NCI-H82 treated with DMSO at 0.1 percent for 48 hours (cell line): ENCODE measurements around the gene NRSN2.
"Not testable (repeated sequence)": the region's sequence is repeated elsewhere in the genome, so short reads cannot be mapped to it uniquely, and the experiment has no call there.

ENCODE experiments used
- DNase-seq: peaks from one replicate; lab custom pipeline; 2025; ENCODE audit not compliant: unreplicated experiment; lab: John Stamatoyannopoulos, UW

The NRSN2 gene

DNA sequence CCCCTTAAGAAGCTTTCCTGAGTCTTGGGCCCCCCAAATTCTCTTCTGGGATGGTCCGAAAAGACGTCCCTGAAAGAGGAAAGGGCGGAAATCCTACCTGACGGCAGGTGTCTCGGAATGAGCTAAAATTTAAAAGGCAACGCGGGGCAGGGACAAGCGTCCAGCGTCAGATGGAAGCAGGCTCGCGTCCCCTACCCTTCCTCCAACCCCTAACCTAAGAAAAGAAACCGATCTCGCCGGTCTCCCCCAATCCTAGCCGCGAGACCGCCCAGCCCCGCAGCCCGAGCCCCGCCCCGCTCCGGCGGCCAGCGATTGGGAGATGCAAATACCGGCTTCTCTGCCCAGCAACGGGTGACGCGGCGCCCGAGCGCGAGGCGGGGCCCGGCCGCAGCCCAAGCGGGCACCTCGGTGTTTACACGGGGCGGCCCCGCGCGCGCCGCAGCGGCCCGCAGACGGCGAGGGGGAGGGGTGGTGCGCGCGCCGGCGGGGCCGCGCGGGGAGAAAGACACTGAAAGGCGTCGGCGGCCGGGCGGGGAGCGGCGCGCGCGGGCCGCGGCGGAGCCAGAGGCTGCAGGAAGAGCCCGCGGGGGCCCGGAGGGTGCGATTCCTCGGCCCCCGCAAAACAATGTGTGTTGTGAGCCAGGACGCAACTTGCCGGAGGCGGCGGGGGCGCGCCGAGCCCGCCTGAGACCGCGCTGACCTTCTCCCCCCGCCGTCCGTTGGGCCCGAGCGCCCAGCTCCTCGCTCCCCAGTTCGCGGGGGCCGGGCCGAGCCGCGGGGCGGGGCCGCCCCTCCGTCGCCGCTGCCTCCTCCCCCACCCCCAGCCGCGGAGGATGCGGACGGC lies 21.6 kb upstream of the NRSN2 start, which contains the start of gene SOX12:
Gene SOX12 (plus strand): TSS at position 508 of the 844 bp plus-strand sequence. CDS start 373 bp downstream, outside the sequence.
- peak; percentile 92 for DNase-seq

DNA sequence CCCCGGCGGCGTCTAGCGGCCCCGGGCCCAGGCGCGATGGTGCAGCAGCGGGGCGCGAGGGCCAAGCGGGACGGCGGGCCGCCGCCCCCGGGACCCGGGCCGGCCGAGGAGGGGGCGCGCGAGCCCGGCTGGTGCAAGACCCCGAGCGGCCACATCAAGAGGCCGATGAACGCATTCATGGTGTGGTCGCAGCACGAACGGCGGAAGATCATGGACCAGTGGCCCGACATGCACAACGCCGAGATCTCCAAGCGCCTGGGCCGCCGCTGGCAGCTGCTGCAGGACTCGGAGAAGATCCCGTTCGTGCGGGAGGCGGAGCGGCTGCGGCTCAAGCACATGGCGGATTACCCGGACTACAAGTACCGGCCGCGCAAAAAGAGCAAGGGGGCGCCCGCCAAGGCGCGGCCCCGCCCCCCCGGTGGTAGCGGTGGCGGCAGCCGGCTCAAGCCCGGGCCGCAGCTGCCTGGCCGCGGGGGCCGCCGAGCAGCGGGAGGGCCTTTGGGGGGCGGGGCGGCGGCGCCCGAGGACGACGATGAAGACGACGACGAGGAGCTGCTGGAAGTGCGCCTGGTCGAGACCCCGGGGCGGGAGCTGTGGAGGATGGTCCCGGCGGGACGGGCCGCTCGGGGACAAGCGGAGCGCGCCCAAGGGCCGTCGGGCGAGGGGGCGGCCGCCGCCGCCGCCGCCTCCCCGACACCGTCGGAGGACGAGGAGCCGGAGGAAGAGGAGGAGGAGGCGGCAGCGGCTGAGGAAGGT lies 20.8 kb upstream of the NRSN2 start:
- peak; percentile 55 for DNase-seq

DNA sequence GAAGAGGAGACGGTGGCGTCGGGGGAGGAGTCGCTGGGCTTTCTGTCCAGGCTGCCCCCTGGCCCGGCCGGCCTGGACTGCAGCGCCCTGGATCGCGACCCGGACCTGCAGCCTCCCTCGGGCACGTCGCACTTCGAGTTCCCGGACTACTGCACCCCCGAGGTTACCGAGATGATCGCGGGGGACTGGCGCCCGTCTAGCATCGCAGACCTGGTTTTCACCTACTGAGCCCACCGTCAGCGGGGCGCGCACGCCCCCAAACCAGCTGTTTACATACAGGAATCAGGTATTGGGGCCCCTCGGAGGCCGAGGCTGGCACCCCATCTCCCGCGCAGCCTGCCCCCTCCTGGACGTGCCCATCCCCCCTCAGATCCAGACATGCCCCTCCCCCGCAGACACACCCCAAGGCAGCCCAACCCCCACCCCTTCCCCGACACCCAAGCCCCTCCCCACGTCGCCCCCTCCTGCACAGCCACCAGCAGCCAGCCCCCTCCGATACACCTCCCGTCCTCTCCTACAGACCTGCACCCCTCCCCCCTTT lies 20.2 kb upstream of the NRSN2 start:
- DNase-seq, result no peak

DNA sequence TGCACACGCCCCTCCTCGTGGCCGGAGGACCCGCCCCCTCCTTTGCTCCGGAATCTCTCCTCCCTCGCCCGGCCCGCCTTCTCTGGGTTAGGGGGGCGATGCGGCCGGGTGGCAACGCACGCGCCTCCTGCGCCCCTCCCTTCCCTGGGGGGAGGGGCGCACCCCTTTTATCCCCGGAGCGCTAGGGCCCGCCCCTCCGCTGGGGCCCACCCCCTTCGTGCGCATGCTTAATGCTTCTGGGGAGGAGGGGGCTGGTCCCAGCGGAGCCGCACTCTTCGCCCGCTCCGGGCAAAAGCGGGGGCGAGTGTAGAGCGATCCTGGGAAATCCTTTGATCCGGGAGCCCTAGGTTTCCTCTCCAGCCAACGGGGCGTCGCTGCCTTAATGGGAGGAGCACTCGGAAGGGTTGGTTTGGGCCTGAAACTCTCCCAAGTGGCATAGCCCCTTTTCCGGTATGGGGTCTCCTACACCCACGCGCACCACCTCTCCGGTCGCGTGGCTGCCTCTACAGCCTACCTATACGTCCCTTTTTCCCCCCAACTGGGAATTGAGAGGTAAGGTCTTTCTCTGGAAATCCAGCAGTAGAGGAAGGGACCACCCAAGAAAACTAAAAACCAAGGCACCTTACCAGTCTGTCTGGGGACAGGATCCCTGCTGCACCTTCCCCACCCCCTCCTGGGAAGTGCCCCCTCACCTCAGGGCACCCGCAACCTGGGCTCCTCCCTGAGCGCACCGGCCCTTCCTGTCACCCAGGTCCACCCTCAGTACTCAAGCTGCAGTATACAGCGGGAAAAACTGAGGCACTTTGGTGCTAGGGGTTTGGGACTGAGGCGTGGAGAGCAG lies 19.5 kb upstream of the NRSN2 start:
- DNase-seq, result peak; percentile 92

DNA sequence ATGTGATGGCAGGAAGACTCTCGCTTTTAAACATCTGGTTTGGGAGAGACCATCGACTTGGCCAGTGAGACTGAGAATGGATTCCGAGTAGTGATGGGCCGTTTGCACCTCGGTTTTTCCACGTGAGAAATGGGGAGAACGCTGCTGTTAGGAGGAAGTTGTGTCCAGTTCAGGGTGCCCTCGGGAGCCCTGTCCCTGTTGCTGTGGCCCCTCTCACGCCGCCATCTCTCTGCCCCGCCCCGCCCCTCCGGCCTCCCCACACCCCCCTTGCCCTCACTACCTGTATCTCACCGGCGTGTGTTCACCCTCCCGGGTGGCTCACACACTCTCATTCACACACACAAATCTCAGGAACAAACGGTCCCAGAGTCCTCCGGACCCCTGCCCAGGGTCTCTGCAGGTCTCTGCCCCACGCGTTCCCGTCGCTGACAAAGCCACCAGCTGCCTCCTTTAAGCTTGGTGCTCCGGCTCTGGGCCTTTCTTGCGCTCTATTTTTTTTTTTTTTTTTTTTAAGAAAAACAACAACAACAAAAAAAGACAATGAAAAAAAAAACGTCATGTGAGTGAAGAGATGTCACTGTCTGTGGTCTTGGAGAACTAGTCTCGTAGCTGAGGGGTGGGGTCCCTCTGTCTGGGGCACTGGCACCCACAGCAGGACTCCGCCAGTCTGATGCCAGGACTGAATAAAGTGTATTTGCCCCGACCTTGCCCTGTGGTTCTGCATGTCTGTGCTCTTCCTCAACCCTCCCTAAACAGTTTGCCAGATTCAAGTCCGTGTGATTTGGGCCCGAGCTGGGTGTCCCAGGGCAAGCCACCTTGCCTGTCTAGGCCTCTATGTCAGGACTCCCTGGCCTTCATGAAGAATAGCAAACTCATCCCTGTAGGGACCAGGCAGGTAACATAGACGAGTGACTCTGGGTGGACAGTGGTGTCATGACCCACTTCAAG lies 18.6 kb upstream of the NRSN2 start:
- no peak for DNase-seq

DNA sequence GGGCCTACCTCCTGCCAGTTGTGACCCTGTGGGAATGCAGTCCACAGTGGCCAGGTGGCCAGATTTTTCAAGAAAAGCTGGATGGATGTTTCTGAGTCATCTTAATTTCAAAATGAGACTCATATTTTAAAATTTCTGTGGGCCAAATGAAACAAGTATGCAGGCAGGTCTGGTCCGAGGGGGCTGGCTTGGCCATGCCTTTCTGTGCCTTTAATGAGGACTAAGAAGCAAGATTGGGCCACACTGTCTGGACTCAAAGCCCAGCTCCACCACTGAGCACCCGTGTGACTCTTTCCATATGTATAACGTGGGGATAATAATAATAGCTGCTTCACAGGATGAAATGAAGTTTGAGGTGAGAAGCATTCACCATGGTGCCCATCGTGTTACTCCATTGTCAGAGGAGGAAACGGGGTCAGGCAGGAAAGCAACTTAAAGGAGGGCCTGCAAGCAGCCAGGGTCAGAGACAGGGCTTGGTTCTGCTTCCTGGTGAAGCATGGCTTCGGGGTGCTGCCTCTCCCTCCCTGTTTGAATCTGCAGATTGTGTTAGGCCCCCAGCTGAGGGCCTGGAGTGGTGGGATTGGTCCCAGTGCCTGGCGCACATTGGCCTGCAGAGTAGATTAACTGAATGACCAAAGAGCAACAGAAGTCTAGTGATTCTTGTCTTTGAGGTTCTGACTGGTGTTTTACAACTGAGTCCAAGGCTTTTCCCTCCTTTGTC lies 17.8 kb upstream of the NRSN2 start:
- no peak for DNase-seq

DNA sequence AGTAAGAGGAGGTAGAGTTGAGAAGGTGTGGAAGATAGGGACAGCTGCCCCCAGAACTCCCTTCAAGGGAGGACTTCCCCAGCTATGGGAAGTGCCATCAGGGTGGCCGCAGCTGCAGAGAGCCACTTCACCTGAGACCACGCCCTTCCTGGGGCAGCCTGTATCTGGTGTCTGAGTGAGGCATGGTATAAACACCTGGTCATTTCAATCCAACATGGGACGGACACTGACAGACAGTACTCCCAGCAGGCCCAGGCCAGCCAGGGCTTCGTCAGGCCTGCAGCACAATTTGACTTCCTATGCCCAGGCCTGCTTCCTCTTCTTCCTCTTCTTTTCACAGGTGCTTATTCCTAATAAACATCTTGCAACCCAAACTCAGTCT lies 17.1 kb upstream of the NRSN2 start:
- no peak for DNase-seq

DNA sequence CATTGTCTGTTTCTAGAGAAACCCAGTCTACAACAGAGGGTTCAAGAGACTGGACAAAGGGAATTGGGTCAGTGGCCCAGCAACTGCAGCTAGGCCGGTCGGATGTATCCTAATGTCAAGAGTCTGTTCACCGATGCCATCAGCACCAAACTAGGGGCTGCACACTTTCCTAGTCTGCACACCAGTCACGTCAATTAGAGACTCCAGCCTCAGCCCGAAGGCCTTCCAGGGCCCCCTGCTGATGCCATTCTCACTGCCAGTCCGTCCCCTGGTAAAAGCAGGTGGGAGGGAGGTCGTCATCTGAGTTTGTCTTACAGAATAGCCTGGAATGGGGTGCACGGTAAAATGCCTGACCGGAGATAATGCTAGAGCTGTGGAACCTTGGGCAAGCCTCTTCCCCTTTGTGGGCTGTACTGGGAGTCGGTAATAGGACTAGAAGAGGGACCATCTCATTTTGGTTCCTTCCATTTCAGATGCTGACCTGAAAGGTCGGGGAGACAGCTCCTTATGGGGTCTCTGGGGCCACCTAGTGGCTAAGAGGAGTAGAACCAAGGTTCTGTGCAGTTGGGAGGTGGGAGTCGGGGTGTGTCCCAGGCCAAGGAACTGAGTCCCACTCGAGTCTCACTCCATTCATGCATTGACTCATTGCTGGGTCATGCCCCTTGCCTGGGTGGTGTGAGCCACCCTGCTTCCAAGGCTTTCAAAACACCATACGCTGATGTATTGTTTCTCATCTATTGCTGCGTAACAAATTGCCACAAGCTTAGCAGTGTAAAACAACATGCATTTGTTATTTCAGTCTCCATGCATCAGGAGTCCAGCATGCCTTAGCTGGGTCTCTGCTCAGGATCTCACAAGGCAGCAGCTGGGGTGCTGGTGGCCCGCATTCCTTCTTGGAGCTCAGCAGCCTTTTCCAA lies 16.4 kb upstream of the NRSN2 start:
- peak; percentile 52 for DNase-seq

DNA sequence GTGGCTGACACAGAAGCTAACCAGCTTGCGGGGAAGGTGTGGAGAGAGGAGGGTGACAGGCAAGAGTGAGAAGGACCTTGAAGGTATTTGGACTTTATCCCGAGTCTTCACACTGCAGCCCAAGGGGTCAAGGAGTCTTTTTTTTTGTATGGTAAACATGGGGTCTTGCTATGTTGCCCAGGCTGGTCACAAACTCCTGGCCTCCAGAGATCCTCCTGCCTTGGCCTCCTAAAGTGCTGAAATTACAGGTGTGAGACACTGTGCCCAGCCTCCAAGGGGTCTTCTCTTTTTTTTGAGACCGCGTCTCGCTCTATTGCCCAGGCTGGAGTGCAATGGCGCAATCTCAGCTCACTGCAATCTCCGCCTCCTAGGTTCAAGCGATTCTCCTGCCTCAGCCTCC lies 12.3 kb upstream of the NRSN2 start:
- DNase-seq, result no peak

DNA sequence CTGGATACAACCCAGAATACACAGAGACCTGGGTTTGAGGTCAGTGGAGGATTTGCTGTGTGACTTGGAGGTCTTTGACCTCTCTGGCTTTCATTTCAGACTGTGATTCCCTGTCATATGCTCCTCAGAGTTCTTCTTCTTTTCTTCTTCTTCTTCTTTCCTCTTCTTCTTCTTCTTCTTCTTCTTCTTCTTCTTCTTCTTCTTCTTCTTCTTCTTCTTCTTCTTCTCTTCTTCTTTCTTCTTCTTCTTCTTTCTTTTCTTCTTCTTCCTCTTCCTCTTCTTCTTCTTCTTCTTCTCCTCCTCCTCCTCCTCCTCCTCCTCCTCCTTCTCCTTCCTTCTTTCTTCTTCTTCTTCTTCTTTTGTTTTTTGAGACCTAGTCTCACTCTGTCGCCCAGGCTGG lies 10.9 kb upstream of the NRSN2 start:
- not testable (repeated sequence) for DNase-seq

DNA sequence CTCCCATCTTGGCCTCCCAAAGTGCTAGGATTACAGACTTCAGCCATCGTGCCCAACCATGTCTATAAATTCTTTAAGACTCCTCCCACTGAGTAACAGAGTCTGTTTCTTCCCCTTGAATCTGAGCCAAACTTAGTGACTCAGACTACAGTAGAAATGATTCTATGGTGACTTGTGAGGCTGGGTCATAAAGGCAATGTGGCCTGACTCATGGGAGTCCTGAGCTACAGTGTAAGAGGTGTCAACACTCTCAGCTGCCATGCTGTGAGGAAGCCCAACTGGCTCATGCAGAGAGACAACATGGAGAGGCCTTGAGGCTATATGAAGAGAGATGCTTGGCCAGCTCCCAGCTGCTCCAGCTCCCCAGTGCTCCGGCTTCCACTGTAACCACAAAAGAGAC lies 5.2 kb upstream of the NRSN2 start:
- no peak for DNase-seq

DNA sequence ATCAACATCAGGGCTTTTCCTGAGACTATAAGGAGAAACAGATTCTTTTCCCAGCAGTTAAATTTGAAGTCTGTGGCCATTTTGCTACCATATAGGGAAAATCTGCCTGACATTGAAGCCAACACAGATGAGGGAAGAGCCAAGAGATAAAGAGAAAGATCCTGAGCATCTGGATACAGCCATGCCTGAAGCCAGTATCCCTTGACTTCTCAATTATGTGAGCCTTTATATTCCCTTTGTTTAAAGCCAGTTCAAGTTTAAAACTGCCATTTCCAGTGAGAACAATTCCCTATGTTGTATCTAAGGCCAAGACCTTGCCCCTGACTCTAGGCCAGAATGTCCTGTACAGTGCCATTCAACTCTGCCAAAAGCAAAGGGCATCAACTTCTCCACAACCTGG lies 3.8 kb upstream of the NRSN2 start:
- no peak for DNase-seq

DNA sequence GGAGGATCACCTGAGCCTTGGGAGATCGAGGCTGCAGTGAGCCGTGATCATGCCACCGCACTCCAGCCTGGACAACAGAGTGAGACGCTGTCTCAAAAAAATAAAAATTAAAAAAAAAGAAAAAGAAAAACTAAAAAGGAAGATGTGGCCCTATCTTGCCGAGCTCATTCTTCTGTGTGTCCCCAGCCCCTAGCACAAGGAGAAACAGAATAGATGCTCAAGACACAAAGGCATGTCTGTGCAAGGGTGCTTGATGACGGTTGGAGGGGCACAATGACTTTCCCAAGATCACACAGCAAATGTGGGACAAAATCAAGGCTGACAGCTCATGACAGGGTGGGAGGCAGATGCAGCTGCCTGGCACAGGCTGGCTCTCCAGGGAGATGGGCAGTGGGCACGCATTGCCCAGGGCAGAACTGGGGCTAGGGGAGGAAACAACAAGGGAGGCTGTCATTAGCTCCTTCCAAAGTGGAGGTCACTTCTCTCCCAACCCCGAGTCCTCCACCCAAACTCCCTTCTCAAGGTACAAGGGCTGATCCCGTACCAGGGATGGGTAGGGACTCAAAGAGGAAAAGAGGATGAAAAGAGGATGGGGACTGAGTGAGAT lies 775 bp upstream of the NRSN2 start:
- DNase-seq, result no peak

DNA sequence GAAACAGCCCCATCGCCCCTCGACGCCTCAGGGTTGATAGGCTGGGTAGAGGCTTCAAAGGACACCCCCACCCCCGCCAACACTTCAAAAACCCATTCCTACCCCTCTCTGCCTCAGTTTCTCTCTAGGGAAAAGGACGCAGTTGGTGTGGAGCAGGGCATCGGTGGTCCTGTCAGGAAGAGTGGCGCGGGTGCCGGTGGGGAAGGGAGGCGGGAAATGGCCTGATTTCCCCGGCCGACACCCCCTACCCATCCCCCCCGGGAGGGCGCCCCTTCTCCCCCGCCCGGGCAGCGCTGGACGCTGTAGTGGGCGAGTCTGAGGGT lies 367 bp downstream of the NRSN2 start:
- DNase-seq, result no peak

DNA sequence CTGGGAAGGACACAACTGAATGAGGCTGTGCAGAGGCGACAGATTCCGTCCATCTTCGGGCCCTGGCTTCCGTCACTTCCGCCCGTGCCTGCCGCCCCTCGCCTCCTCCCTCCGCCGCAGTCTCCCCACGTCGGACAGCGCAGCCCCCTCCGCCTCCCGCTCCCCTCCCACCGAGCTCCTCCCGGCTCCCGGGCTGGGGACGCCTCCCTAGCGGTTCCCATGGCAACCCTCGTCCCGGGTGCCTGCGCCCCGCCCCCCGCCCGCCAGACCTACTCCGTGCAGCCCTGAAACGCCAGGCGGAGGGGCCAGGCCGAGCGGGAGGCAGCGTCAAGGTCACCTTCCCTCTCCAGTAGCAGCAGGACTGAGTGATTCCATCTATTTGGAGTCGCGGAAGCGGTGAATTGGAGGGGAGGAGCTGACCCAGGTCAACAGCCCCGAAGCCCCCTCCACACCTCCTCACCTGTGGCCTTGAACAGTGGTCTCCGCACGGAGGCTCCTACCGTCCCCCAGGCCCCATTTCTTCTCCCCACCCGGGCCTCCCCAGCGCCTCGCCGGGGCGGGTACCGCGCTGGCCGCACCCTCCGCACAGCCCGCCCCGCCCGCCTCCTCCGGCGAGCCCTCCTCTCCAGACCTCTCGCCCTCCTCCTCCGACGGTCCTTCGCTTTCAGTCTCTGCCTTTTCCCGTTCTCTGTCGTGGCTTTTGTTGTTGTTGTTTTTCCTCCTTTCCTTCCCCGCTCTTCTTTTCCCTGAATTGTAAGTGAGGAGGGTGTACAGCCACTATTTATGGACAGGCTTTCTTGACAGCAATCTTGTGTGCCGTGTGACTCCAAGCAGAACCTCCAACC lies 951 bp downstream of the NRSN2 start:
- DNase-seq, result peak; percentile 88

DNA sequence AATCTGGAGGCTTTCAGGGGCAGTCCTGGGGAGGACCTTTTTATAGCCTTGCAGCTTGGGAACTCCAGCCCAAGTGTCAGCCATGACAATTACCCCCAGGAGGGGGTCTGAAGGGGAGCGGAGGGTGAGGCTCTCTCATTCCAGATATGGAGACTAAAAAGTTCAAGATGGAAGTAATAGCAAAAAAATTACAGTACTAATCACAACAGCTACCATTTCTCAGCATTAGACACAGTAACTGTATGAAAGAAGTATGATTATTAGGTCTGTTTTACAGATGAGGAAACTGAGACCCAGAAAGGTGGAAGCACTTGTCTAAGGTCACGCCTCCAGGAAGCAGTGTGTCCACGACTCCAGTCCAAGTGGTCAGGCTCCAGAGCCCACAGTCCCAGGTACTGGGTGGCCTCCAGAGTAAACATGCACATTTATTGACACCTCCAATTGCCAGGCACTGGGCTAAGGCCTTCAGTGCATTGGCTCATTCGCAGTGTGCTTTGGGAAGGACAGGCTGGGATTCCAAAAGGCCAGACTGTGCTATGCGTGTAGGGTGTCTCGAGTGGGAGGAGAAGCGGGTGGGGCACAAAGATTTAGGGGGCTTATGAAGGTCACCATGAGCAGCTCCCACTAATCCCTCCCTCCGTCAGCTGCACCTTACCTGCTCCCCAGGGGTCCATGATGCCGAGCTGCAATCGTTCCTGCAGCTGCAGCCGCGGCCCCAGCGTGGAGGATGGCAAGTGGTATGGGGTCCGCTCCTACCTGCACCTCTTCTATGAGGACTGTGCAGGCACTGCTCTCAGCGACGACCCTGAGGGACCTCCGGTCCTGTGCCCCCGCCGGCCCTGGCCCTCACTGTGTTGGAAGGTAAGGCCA lies 2.3 kb downstream of the NRSN2 start:
- no peak for DNase-seq
